Thyroid gland (tissue), 4 donors: ENCODE measurements around the gene SECTM1. TPM values are rescaled to one million over a fixed set of nuclear protein-coding genes. Genes with fewer than 3 reads are reported as not detected.

Experiments
- DNase-seq, 2 donors: peaks; one replicate each; pipeline ENCODE4 v3.0.0-alpha.2; 2019
- H3K27ac ChIP-seq, 3 donors: fragments of 200-600 bp; sonication (generic); 1 replicate in 2 of 3; 2 replicates in 1 of 3; pipeline ENCODE4 v1.5.1; 2016 to 2019; ENCODE audit warnings: mild to moderate bottlenecking in 1 of 3, moderate library complexity in 1 of 3
- H3K27me3 ChIP-seq: fragments of 200-600 bp; sonication (generic); one replicate; pipeline ENCODE4 v1.5.1; 2019
- H3K36me3 ChIP-seq, 2 donors: fragments of 200-600 bp; sonication (generic); one replicate each; pipeline ENCODE4 v1.5.1; 2016 to 2019
- H3K4me1 ChIP-seq, 2 donors: fragments of 200-600 bp; sonication (generic); one replicate each; pipeline ENCODE4 v1.5.1; 2017 to 2019
- H3K4me3 ChIP-seq, 3 donors: fragments of 200-600 bp; sonication (generic); replicated peaks in 1 of 3; 1 replicate in 2 of 3; 2 replicates in 1 of 3; pipeline ENCODE4 v1.5.1; 2016; ENCODE audit warnings: mild to moderate bottlenecking in 1 of 3
- H3K9me3 ChIP-seq: fragments of 200-600 bp; sonication (generic); one replicate; pipeline ENCODE4 v1.5.1; 2017
- CTCF ChIP-seq, 6 experiments: fragments of 200-600 bp in 3 of 6; fragments of 450-650 bp in 3 of 6; sonication (generic) in 3 of 6; IDR thresholded peaks; one replicate each; pipeline ENCODE4 v1.5.1; 2016 to 2019; ENCODE audit warnings: antibody characterized with exemption in 6 of 6, mild to moderate bottlenecking in 2 of 6, inconsistent platforms in 1 of 6, moderate library complexity in 1 of 6
- POLR2A ChIP-seq, 2 donors: fragments of 450-650 bp; IDR thresholded peaks; one replicate each; pipeline ENCODE4 v1.6.1; 2017; ENCODE audit warnings: antibody characterized with exemption in 2 of 2, mild to moderate bottlenecking in 2 of 2, moderate library complexity in 1 of 2
- WGBS, 2 donors: methylation state at CpG; one replicate each; pipeline ENCODE4 v1.1.5; 2017; 5-methylcytosine and 5-hydroxymethylcytosine counted together
- intact Hi-C: fragments of 100-400 bp; cut with DNase I; formaldehyde crosslinking; loops from one replicate; pipeline ENCODE4 v1.15.1; 2023
- total RNA-seq, 4 donors: library from RNA; depleted of rRNA; stranded (reverse); fragments of >200 nt; gene quantifications; one replicate each; pipeline ENCODE4 v1.2.3, GENCODE V29; 2016

SECTM1 gene
- total RNA-seq, 4 donors from 2014 or later, result 4.1 to 15.3 (median 5.1) TPM

GRCh38 chr17:82318169-82318498, 15.4 kb downstream of the SECTM1 start:
- TF ChIP-seq CTCF (IDR thresholded peaks at IDR 0.05) (no peak), POLR2A (IDR thresholded peaks at IDR 0.05) (no peak)
- intact Hi-C loops, result no loop called here
- Histone ChIP-seq H3K4me1 (peaks cover 0 to 5% of the 10 kb centered on the region in 2 donors), H3K27me3 (no peaks in the 10 kb centered on the region), H3K36me3 (no peaks in the 10 kb centered on the region), H3K4me3 (no peak overlapping the region), H3K27ac (no peak overlapping the region), H3K9me3 (no peaks in the 10 kb centered on the region)
- WGBS, 2 donors, result 93 to 95% methylated on average over 20 of the region's 20 CpGs
- no peak for DNase-seq

DNA sequence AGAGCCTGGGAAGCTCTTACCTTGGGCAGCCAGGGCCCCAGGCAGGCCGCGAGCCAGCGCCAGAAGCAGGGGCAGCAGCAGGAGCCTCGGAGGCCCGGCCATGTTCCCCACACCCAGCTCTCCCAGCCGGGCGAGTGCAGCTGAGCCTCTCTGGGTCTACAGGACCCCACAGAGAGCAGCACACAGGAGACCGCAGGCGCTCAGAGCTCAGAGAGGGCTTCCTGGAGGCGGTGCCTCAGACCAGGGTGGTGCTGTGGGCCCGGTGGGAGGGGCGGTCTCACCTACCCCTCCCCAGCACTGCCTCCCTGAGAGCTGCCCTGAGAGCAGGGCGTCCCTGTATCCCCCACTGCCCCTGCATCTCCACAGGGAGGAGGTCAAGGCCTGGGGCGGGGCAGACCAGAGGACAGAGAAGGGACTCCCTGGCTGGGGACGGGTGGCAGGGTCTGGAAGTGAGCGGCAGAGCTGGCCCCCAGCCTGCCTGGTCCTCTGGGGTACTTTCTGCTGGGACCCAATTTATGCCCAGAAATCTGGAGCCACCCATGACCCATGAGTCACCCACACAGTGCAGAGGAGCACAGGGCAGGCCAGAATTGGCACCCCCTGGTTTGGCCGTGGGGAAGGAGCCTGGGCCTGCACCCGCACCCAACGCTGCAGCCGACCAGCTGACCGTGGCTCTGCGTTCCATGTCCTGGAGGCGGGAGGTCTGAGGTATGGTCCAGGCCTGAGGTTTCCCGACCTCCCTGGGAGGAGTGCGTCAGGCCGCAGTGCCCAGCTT, 16.0 kb downstream of the SECTM1 start, which contains the start of gene CD7:
Gene CD7, minus strand, starts transcription at position 215 of the 775 bp plus-strand sequence. Its CDS starts 113 bp downstream, at position 102.
- Histone ChIP-seq H3K4me3 (no peak within 1 kb of the TSS), H3K27me3 (no peaks in the 10 kb centered on the region), H3K27ac (no peak within 1 kb of the TSS), H3K36me3 (no peaks in the 10 kb centered on the region), H3K9me3 (no peaks in the 10 kb centered on the region), H3K4me1 (peaks cover 0 to 5% of the 10 kb centered on the region in 2 donors)
- 86 to 94% methylated on average over 11 to 16 of the region's 26 CpGs for WGBS, 2 donors
- no peak for DNase-seq
- intact Hi-C loops, result no loop called here
- TF ChIP-seq POLR2A (IDR thresholded peaks at IDR 0.05) (no peak), CTCF (IDR thresholded peaks at IDR 0.05) (no peak)

GRCh38 chr17:82316651-82317393, 16.7 kb downstream of the SECTM1 start:
- TF ChIP-seq POLR2A (IDR thresholded peaks at IDR 0.05) (no peak), CTCF (IDR thresholded peaks at IDR 0.05) (no peak)
- 88% methylated on average over 17 to 22 of the region's 29 CpGs for WGBS, 2 donors
- no peak overlapping the region for H3K4me3 ChIP-seq
- H3K4me1 ChIP-seq, result peaks cover 0 to 5% of the 10 kb centered on the region in 2 donors
- H3K27me3 ChIP-seq, result no peaks in the 10 kb centered on the region
- intact Hi-C loops, result no loop called here
- DNase-seq, result no peak
- H3K9me3 ChIP-seq, result no peaks in the 10 kb centered on the region
- no peaks in the 10 kb centered on the region for H3K36me3 ChIP-seq
- no peak overlapping the region for H3K27ac ChIP-seq

- no peak overlapping the region for H3K27ac ChIP-seq
- TF ChIP-seq POLR2A (IDR thresholded peaks at IDR 0.05) (no peak), CTCF (IDR thresholded peaks at IDR 0.05) (no peak)
- no peaks in the 10 kb centered on the region for H3K4me1 ChIP-seq
- intact Hi-C loops, result no loop called here
- DNase-seq, result no peak
- H3K4me3 ChIP-seq, result no peak overlapping the region
- no peaks in the 10 kb centered on the region for H3K27me3 ChIP-seq
- no peaks in the 10 kb centered on the region for H3K36me3 ChIP-seq
- H3K9me3 ChIP-seq, result no peaks in the 10 kb centered on the region
- WGBS, 2 donors, result 21 to 39% methylated on average over 15 to 26 of the region's 36 CpGs
These were observed 17.7 kb downstream of the SECTM1 start for GRCh38 chr17:82315703-82316358.
